CD4-positive, alpha-beta memory T cell (primary cell): ENCODE measurements around the gene TBC1D2B. TPM values are rescaled to one million over a fixed set of nuclear protein-coding genes. Genes with fewer than 3 reads are reported as not detected.

Experiments
- CTCF ChIA-PET: fragments of 350-600 bp; sonication (Branson Sonifier 250); formaldehyde crosslinking; loops from one replicate; lab custom pipeline; 2021; ENCODE audit warnings: inconsistent platforms; ENCODE audit not compliant: partially characterized antibody; lab: Charles Lee
- POLR2A ChIA-PET: fragments of 350-600 bp; sonication (Branson Sonifier 250); formaldehyde crosslinking; loops from one replicate; lab custom pipeline; 2021; ENCODE audit not compliant: partially characterized antibody; lab: Charles Lee
- DNase-seq, 5 donors: peaks; one replicate each; pipeline versions ENCODE4 v3.0.0 to v3.0.0-alpha.2; 2020 to 2022; ENCODE audit warnings: mixed read lengths in 1 of 5
- H3K27ac ChIP-seq: one replicate; pipeline ENCODE4 v1.7.0; 2013; ENCODE audit warnings: low read depth, low read length
- H3K27me3 ChIP-seq: 2 replicates; pipeline ENCODE4 v1.7.0; 2013; ENCODE audit warnings: mild to moderate bottlenecking, low read length, moderate library complexity; ENCODE audit not compliant: insufficient read depth
- H3K36me3 ChIP-seq: 2 replicates; pipeline ENCODE4 v1.7.0; 2013; ENCODE audit warnings: mild to moderate bottlenecking, low read length, moderate library complexity; ENCODE audit not compliant: insufficient read depth
- H3K4me1 ChIP-seq: 2 replicates; pipeline ENCODE4 v1.7.0; 2013; ENCODE audit warnings: mild to moderate bottlenecking, low read length, moderate library complexity; ENCODE audit not compliant: insufficient read depth
- H3K4me3 ChIP-seq, 2 donors: one replicate each; pipeline ENCODE4 v1.7.0; 2013; ENCODE audit warnings: low read length in 2 of 2, mild to moderate bottlenecking in 1 of 2
- H3K9me3 ChIP-seq, 2 donors: one replicate each; pipeline ENCODE4 v1.7.0; 2013; ENCODE audit warnings: low read length in 2 of 2, control low read depth in 1 of 2; ENCODE audit not compliant: control insufficient read depth in 1 of 2
- H3K27ac Mint-ChIP-seq, 7 donors: one replicate each; pipeline ENCODE4 v1.8.0; 2020 to 2021; ENCODE audit warnings: mixed read lengths in 7 of 7, mild to moderate bottlenecking in 6 of 7, inconsistent platforms in 3 of 7, moderate library complexity in 3 of 7
- H3K27me3 Mint-ChIP-seq, 2 donors: one replicate each; pipeline ENCODE4 v1.8.0; 2020 to 2021; ENCODE audit warnings: mixed read lengths in 2 of 2
- H3K36me3 Mint-ChIP-seq, 2 donors: one replicate each; pipeline ENCODE4 v1.8.0; 2020 to 2021; ENCODE audit warnings: mixed read lengths in 2 of 2, inconsistent platforms in 1 of 2, mild to moderate bottlenecking in 1 of 2
- H3K4me1 Mint-ChIP-seq, 4 donors: one replicate each; pipeline ENCODE4 v1.8.0; 2020 to 2021; ENCODE audit warnings: mixed read lengths in 4 of 4, mild to moderate bottlenecking in 1 of 4
- H3K4me3 Mint-ChIP-seq, 8 donors: one replicate each; pipeline ENCODE4 v1.8.0; 2020 to 2021; ENCODE audit warnings: mixed read lengths in 8 of 8, mild to moderate bottlenecking in 7 of 8, moderate library complexity in 6 of 8, inconsistent platforms in 3 of 8
- H3K9me3 Mint-ChIP-seq, 8 donors: one replicate each; pipeline ENCODE4 v1.8.0; 2020 to 2021; ENCODE audit warnings: mixed read lengths in 8 of 8, mild to moderate bottlenecking in 5 of 8, inconsistent platforms in 3 of 8, moderate library complexity in 1 of 8
- intact Hi-C: fragments of 100-400 bp; cut with micrococcal nuclease; formaldehyde crosslinking; loops from one replicate; pipeline ENCODE4 v1.15.1; 2023
- polyA plus RNA-seq, 2 donors: library from polyadenylated mRNA; unstranded; fragments of 300-500 nt; fragmentation: Illumina TruSeq; gene quantifications; one replicate each; pipeline ENCODE4 v1.2.3, GENCODE V29; 2021
- total RNA-seq, 2 experiments: library from RNA; stranded (reverse); gene quantifications; one replicate each; pipeline ENCODE4 v1.2.3, GENCODE V29; 2021

TBC1D2B gene
- total and polyA plus RNA-seq, 4 experiments from 2014 or later, result 5.6 to 114 (median 66.8) TPM

DNA sequence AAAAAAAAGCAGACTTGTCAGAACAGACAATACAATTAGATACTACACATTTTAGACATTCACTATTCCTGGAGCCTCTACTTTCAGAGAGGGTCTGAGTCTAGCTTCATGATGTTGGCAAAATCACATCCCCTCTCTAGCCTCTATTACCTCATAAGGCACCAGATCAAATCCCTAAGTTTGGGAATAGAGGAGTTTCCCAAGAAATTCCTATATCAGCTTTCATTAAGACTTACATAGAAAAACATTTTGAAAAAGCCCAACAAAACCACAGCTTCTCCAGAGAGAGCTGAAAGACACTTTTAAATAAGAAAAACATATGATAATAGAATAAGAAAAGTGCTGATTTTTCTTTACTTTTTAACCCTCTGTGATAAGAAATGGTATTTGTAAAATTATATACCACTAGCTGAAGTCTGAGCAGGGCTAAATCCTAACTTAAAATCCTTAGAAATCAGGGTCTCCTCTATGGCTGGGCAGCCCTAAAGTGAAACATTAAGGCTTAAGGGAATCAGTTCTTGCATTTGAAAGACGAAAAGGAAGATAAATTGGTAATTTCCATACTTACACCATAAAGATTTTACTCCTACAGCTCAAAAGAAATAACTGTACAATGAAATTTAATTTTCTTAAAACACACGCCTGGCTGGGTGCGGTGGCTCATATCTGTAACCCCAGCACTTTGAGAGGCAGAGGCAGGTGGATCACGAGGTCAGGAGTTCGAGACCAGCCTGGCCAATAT is 4.3 kb downstream of the TBC1D2B start:
- no peaks in the 10 kb centered on the region for H3K27me3 Mint-ChIP-seq
- CTCF ChIA-PET, result interaction anchor here (1.0 to 5.9 kb wide), 12 partner anchors 17 to 168 kb away, joined by 3 to 41 read pairs (median 4); no protein-coding TSS in a partner anchor
- H3K27me3 ChIP-seq, result no peaks in the 10 kb centered on the region
- intact Hi-C loops, result no loop called here
- no peaks in the 10 kb centered on the region for H3K9me3 Mint-ChIP-seq
- H3K4me3 Mint-ChIP-seq, result peak overlapping the region; percentile 49 to 80 (median 64)
- no peak for DNase-seq
- no peaks in the 10 kb centered on the region for H3K36me3 ChIP-seq
- peaks cover 15 to 16% of the 10 kb centered on the region in 2 donors for H3K36me3 Mint-ChIP-seq
- no peak overlapping the region for H3K4me3 ChIP-seq
- H3K4me1 Mint-ChIP-seq, result peaks cover 55 to 62% (median 60%) of the 10 kb centered on the region in 4 donors
- POLR2A ChIA-PET, result interaction anchor here (1.0 to 16.7 kb wide), 3 partner anchors 26 to 467 kb away, joined by 3 to 984 read pairs (median 3); partner anchors contain the start of gene PSMA4
- H3K27ac Mint-ChIP-seq, result peak overlapping the region in 6 of 7 donors; percentile 58 to 97 (median 87)
- peak overlapping the region; percentile 53 for H3K27ac ChIP-seq
- H3K4me1 ChIP-seq, result peaks cover 85% of the 10 kb centered on the region
- H3K9me3 ChIP-seq, result no peaks in the 10 kb centered on the region

DNA sequence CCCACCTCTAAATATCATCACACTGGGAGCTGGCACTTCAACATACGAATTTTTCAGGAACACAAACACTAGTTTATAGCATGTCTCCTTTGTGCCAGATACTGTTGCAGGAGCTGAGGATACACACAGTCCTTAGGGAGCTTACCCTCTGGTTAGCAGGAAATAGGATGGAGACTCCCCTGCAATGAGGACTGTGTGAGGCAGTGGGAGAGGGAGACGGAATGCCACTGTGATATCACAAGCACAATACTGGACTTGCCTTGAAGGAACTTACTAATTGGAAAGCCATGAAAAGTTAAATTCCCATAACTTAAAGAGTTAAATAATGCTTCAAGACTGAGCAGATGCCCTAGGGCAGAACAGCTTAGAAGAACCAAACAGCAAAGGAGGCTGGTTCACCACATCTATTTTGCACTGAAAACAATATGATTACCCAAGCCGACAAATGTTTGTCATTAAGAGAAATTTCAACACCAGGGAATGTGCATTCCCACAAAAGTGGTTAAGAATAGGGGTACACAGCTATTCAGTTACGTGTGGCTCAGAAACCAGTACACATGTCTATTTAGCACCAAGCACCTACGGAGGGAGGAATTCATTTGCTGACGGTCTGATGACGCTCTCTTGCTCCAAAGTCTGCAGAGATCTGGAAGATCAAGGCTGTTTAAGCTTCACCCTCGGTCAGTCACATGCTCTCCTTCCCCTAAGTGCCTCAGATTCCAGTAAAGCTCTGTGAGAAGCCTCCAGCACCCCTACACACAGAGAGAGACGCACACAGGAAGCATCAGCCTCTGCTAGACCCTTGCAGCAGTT is 5.2 kb downstream of the TBC1D2B start:
- Mint-ChIP-seq H3K27ac (peak overlapping the region in 6 of 7 donors; percentile 58 to 97 (median 86)), H3K9me3 (no peaks in the 10 kb centered on the region), H3K27me3 (no peaks in the 10 kb centered on the region), H3K36me3 (peaks cover 14 to 15% of the 10 kb centered on the region in 2 donors), H3K4me1 (peaks cover 50 to 67% (median 54%) of the 10 kb centered on the region in 4 donors), H3K4me3 (peak overlapping the region; percentile 47 to 80 (median 64))
- intact Hi-C loops, result no loop called here
- DNase-seq, result peak in 3 of 5 donors; percentile 39 to 64 (median 57)
- ChIA-PET POLR2A (interaction anchor here (0.9 to 16.7 kb wide), 4 partner anchors 25 to 468 kb away, joined by 3 to 984 read pairs (median 3); partner anchors contain the start of gene PSMA4), CTCF (interaction anchor here (0.7 to 5.9 kb wide), 10 partner anchors 18 to 123 kb away, joined by 3 to 41 read pairs (median 4); no protein-coding TSS in a partner anchor)
- peaks cover 89% of the 10 kb centered on the region for H3K4me1 ChIP-seq
- H3K36me3 ChIP-seq, result no peaks in the 10 kb centered on the region
- H3K9me3 ChIP-seq, result no peaks in the 10 kb centered on the region
- peak overlapping the region; percentile 53 for H3K27ac ChIP-seq
- H3K27me3 ChIP-seq, result no peaks in the 10 kb centered on the region
- H3K4me3 ChIP-seq, result peak overlapping the region in 1 of 2 donors; percentile 21

DNA sequence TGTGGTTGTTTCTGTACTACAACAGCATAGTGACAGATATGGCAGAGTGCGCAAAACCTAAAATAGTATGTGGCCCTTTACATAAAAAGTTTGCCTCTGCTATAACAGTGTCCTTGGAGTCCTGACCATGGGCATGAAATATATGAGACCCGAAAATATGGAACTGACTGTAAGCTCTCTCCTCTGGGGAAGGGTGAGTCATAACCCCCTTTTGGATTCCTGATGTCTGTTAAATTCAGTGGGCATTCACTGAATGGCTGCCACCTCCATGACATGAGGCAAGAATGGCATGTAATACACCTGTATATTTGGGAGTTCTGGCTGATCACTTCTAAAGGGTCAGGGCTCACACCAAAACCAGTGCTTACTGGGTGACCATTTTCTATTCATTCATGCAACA is 6.1 kb downstream of the TBC1D2B start:
- H3K27me3 ChIP-seq, result no peaks in the 10 kb centered on the region
- ChIA-PET CTCF (interaction anchor here (0.7 to 5.9 kb wide), 9 partner anchors 17 to 162 kb away, joined by 3 to 78 read pairs (median 14); no protein-coding TSS in a partner anchor), POLR2A (interaction anchor here (16.7 kb wide), 1 partner anchor 24 kb away, joined by 984 read pairs; no protein-coding TSS in a partner anchor)
- peak overlapping the region in 5 of 7 donors; percentile 82 to 97 (median 86) for H3K27ac Mint-ChIP-seq
- DNase-seq, result no peak
- no peak overlapping the region for H3K4me3 ChIP-seq
- intact Hi-C loops, result no loop called here
- peak overlapping the region in 4 of 8 donors; percentile 22 to 59 (median 34) for H3K4me3 Mint-ChIP-seq
- no peaks in the 10 kb centered on the region for H3K9me3 Mint-ChIP-seq
- no peaks in the 10 kb centered on the region for H3K36me3 ChIP-seq
- H3K27ac ChIP-seq, result peak overlapping the region; percentile 53
- H3K4me1 ChIP-seq, result peaks cover 96% of the 10 kb centered on the region
- H3K36me3 Mint-ChIP-seq, result peaks cover 11% of the 10 kb centered on the region in 2 donors
- no peaks in the 10 kb centered on the region for H3K27me3 Mint-ChIP-seq
- no peaks in the 10 kb centered on the region for H3K9me3 ChIP-seq
- peaks cover 47 to 75% (median 53%) of the 10 kb centered on the region in 4 donors for H3K4me1 Mint-ChIP-seq

DNA sequence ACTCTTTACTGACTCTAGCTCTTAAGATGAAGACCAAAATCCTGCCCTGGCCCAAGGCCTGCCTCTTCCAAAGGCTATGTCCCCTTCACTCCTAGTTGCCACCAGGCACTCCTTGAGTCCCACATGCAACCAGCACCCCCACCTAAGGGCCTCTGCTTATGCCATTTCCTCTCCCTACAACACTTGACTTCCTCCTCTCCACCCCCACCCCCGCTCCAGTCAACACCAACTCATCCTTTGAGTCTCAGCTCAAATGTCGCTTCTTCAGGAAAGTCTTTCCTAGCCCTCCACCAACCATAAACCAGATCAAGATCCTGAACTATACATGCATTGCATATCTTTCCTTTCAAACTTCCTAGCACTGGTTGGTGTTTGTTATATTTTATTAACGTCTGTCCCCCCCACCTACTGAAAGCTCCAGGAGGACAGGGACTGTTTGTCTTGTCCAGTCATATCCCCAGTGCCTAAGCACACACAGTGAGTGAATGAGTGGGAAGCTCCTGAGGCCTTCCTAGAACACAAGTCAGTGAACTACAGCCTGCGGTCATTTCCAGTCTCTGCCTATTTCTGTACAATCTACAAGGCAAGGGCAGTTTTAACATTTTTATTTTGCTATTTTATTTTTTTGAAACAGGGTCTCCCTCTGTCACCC is 7.3 kb downstream of the TBC1D2B start:
- Mint-ChIP-seq H3K4me3 (peak overlapping the region in 2 of 8 donors; percentile 84 to 87), H3K27ac (no peak overlapping the region), H3K36me3 (peaks cover 6 to 7% of the 10 kb centered on the region in 2 donors), H3K4me1 (peaks cover 35 to 75% (median 44%) of the 10 kb centered on the region in 4 donors), H3K9me3 (no peaks in the 10 kb centered on the region), H3K27me3 (no peaks in the 10 kb centered on the region)
- ChIA-PET CTCF (interaction anchor here (0.7 to 5.9 kb wide), 20 partner anchors 8 to 70 kb away, joined by 3 to 78 read pairs (median 4); partner anchors contain the start of gene TBC1D2B), POLR2A (interaction anchor here (0.8 to 16.7 kb wide), 5 partner anchors 9 to 71 kb away, joined by 4 to 984 read pairs (median 9); no protein-coding TSS in a partner anchor)
- no peaks in the 10 kb centered on the region for H3K36me3 ChIP-seq
- peak in 3 of 5 donors; percentile 28 to 67 (median 40) for DNase-seq
- H3K27me3 ChIP-seq, result no peaks in the 10 kb centered on the region
- peak overlapping the region in 1 of 2 donors; percentile 41 for H3K4me3 ChIP-seq
- peak overlapping the region; percentile 72 for H3K27ac ChIP-seq
- intact Hi-C loops, result loop anchor here (1.0 kb wide), 1 partner anchor 8 kb away; no protein-coding TSS in a partner anchor
- no peaks in the 10 kb centered on the region for H3K9me3 ChIP-seq
- H3K4me1 ChIP-seq, result peaks cover 96% of the 10 kb centered on the region

- Histone ChIP-seq H3K4me1 (peaks cover 96% of the 10 kb centered on the region), H3K4me3 (peak overlapping the region; percentile 19 to 41), H3K27me3 (no peaks in the 10 kb centered on the region), H3K27ac (peak overlapping the region; percentile 72), H3K36me3 (no peaks in the 10 kb centered on the region), H3K9me3 (no peaks in the 10 kb centered on the region)
- Mint-ChIP-seq H3K27ac (no peak overlapping the region), H3K27me3 (no peaks in the 10 kb centered on the region), H3K4me3 (peak overlapping the region in 2 of 8 donors; percentile 84 to 87), H3K36me3 (peaks cover 4 to 7% of the 10 kb centered on the region in 2 donors), H3K4me1 (peaks cover 32 to 73% (median 40%) of the 10 kb centered on the region in 4 donors), H3K9me3 (no peaks in the 10 kb centered on the region)
- DNase-seq, result no peak
- ChIA-PET POLR2A (interaction anchor here (0.6 to 16.7 kb wide), 9 partner anchors 8 to 171 kb away, joined by 3 to 984 read pairs (median 5); partner anchors contain the start of gene TBC1D2B), CTCF (interaction anchor here (0.7 to 5.9 kb wide), 14 partner anchors 9 to 69 kb away, joined by 3 to 78 read pairs (median 8); partner anchors contain the start of gene TBC1D2B)
- intact Hi-C loops, result loop anchor here (1.0 to 2.0 kb wide), 4 partner anchors 7 to 35 kb away; partner anchors contain the start of gene TBC1D2B
These were observed 8.0 kb downstream of the TBC1D2B start for GRCh38 chr15:78069462-78070029.

DNA sequence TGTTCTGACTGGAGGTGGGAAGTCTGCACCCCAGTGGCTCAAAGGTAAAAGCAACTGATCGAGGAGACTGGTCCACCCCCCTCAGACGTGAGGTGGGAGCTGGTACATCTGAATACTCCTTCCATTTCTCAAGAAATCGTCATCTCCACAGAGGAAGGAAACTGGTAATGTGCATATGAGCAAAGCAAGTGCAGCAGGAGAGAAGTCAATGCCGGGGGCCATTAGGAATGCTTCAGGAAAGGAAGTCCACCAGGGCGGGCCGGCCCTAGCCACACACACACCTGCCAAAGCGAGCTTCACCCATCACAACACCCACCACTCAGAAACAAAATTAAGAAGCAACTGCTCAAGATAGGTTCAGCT is 8.5 kb downstream of the TBC1D2B start:
- Mint-ChIP-seq H3K27ac (no peak overlapping the region), H3K4me1 (peaks cover 27 to 69% (median 36%) of the 10 kb centered on the region in 4 donors), H3K4me3 (peak overlapping the region in 2 of 8 donors; percentile 84 to 87)

More for the DNA sequence above, 8.5 kb downstream of the TBC1D2B start:
- peak in 1 of 5 donors; percentile 48 for DNase-seq
- no peaks in the 10 kb centered on the region for H3K27me3 ChIP-seq
- Mint-ChIP-seq H3K27me3 (no peaks in the 10 kb centered on the region), H3K36me3 (peaks cover 0 to 7% of the 10 kb centered on the region in 2 donors), H3K9me3 (no peaks in the 10 kb centered on the region)
- H3K4me1 ChIP-seq, result peaks cover 98% of the 10 kb centered on the region
- intact Hi-C loops, result loop anchor here (1.0 to 2.0 kb wide), 3 partner anchors 8 to 34 kb away; partner anchors contain the start of gene TBC1D2B
- H3K9me3 ChIP-seq, result no peaks in the 10 kb centered on the region
- peak overlapping the region; percentile 72 for H3K27ac ChIP-seq
- H3K4me3 ChIP-seq, result peak overlapping the region; percentile 19 to 41
- ChIA-PET POLR2A (interaction anchor here (0.6 to 16.7 kb wide), 10 partner anchors 8 to 172 kb away, joined by 3 to 984 read pairs (median 4); partner anchors contain the start of gene TBC1D2B), CTCF (interaction anchor here (0.8 to 5.9 kb wide), 13 partner anchors 9 to 69 kb away, joined by 3 to 78 read pairs (median 9); partner anchors contain the start of gene TBC1D2B)
- no peaks in the 10 kb centered on the region for H3K36me3 ChIP-seq
